Neural cell (in vitro differentiated cells): ENCODE results near the gene ROBO1.

Experiments
- CTCF ChIP-seq: fragments of 450-650 bp; IDR thresholded peaks from 2 replicates; pipeline ENCODE4 v1.5.1; 2014; ENCODE audit warnings: antibody characterized with exemption, mild to moderate bottlenecking, moderate library complexity; ENCODE audit not compliant: poor library complexity, severe bottlenecking
- EP300 ChIP-seq: fragments of 450-650 bp; conservative IDR thresholded peaks from 2 replicates; pipeline ENCODE4 v1.6.1; 2014; ENCODE audit warnings: antibody characterized with exemption, mild to moderate bottlenecking, moderate library complexity; ENCODE audit not compliant: poor library complexity, severe bottlenecking
- EZH2 ChIP-seq: fragments of 200-600, 300-800 bp; shearing (Covaris generic), sonication (generic); IDR thresholded peaks from 2 replicates; pipeline ENCODE4 v1.6.1; 2014; ENCODE audit warnings: antibody characterized with exemption, low read length, borderline replicate concordance, mild to moderate bottlenecking; ENCODE audit not compliant: insufficient read depth, poor library complexity, severe bottlenecking
- MXI1 ChIP-seq: fragments of 450-650 bp; conservative IDR thresholded peaks from 2 replicates; pipeline ENCODE4 v1.6.1; 2014; ENCODE audit warnings: antibody characterized with exemption, mild to moderate bottlenecking; ENCODE audit not compliant: poor library complexity, severe bottlenecking
- POLR2AphosphoS5 ChIP-seq: IDR thresholded peaks from 2 replicates; pipeline ENCODE4 v1.6.1; 2012
- TAF1 ChIP-seq: IDR thresholded peaks from 2 replicates; pipeline ENCODE4 v1.6.1; 2012; ENCODE audit warnings: low read depth

GRCh38 chr3:78888635-78889034 lies 879.2 kb downstream of the ROBO1 start:
- TF ChIP-seq EZH2 (no peak), CTCF (no peak), TAF1 (no peak), EP300 (no peak), POLR2AphosphoS5 (no peak), MXI1 (no peak)
